ENCODE data around the gene UNC5B.

The UNC5B gene

GRCh38 chr10:71253981-71254818 lies 41.8 kb downstream of the UNC5B start:
- DNase-seq (ENCODE audit: low read depth in 1 of 2, low spot score in 1 of 2), result no peak
- Histone ChIP-seq H3K27me3 (ENCODE audit: insufficient read depth, poor library complexity, severe bottlenecking) (no peaks in the 10 kb centered on the region), H3K4me3 (replicated peaks; ENCODE audit: insufficient read depth, low read length) (no peak overlapping the region), H3K27ac (replicated peaks) (no peak overlapping the region)
- TF ChIP-seq REST (IDR thresholded peaks at IDR 0.05; ENCODE audit: insufficient replicate concordance, low read depth), result no peak

DNA sequence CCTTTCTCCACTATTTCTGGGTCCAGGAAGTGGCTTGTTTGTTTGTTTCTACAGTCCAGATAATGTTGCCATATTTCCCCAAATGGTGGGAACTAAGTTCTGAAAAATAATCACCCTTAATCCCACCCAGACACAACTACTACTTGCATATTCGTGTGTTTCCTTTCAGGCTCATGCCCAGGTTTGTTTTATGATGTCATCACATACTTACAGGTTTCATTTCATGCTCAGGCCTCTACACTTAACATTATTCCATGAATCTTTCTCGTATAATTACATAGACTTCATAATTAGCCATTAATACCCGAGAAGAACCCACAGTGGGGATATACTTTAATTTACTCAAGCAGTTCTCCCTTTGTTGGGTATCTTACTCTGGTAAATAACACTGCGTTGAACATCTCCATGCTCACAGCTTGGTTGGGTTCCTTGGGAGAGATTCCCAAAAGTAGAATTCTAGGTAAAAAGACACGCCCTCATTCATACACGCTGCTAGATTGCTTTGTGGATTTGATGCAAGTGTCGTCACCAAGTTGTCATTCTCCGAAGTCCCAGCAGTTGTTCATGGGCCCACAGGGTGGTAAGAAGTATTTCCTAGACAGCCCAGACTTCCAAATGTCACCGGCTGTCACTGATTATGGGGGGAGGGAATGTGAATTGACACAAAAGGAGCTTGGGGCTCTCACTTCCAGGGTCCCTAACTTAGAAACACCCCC lies 42.6 kb downstream of the UNC5B start:
- TF ChIP-seq POLR2AphosphoS5 (IDR thresholded peaks at IDR 0.05; ENCODE audit: low read depth), result no peak
- no peak for TF ChIP-seq CTCF (IDR thresholded peaks at IDR 0.05; ENCODE audit: insufficient read depth, low read length)
- no peak for TF ChIP-seq SPI1 (IDR thresholded peaks at IDR 0.05; ENCODE audit: borderline replicate concordance, low read depth)
- TF ChIP-seq GABPA (IDR thresholded peaks at IDR 0.05; ENCODE audit: low read depth), result no peak
- TF ChIP-seq REST (IDR thresholded peaks at IDR 0.05; ENCODE audit: insufficient replicate concordance, low read depth), result no peak
- H3K27me3 ChIP-seq (ENCODE audit: insufficient read depth, poor library complexity, severe bottlenecking), result no peaks in the 10 kb centered on the region
- no peak overlapping the region for H3K27ac ChIP-seq (replicated peaks)
- no peak for DNase-seq (ENCODE audit: low read depth in 1 of 2, low spot score in 1 of 2)
- no peak overlapping the region for H3K4me3 ChIP-seq (replicated peaks; ENCODE audit: insufficient read depth, low read length)

DNA sequence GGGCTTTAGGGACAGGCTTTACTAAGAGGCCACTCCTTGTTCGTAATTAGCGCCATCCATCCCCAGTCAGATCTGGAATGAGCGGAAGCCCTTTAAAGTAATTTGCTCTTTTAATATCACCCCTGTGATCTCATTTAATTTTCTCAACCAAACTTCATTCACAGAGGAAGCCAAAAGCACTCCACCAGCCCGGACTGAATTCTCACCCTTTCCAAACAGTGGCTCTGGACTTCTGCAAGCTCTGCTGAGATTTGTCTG lies 43.1 kb downstream of the UNC5B start:
- Histone ChIP-seq H3K27me3 (ENCODE audit: insufficient read depth, poor library complexity, severe bottlenecking) (no peaks in the 10 kb centered on the region), H3K4me3 (replicated peaks; ENCODE audit: insufficient read depth, low read length) (no peak overlapping the region), H3K27ac (replicated peaks) (no peak overlapping the region)
- no peak for TF ChIP-seq REST (IDR thresholded peaks at IDR 0.05; ENCODE audit: insufficient replicate concordance, low read depth)
- no peak for TF ChIP-seq SPI1 (IDR thresholded peaks at IDR 0.05; ENCODE audit: borderline replicate concordance, low read depth)
- TF ChIP-seq POLR2AphosphoS5 (IDR thresholded peaks at IDR 0.05; ENCODE audit: low read depth), result no peak
- no peak for TF ChIP-seq GABPA (IDR thresholded peaks at IDR 0.05; ENCODE audit: low read depth)
- no peak for TF ChIP-seq CTCF (IDR thresholded peaks at IDR 0.05; ENCODE audit: insufficient read depth, low read length)
- no peak for DNase-seq (ENCODE audit: low read depth in 1 of 2, low spot score in 1 of 2)
